ENCODE results near the gene SLC16A3. TPM values are rescaled to one million over a fixed set of nuclear protein-coding genes. Genes with fewer than 3 reads are reported as not detected.

SLC16A3 gene
- total RNA-seq, 1 experiment from 2014 or later: 28.7 TPM

DNA sequence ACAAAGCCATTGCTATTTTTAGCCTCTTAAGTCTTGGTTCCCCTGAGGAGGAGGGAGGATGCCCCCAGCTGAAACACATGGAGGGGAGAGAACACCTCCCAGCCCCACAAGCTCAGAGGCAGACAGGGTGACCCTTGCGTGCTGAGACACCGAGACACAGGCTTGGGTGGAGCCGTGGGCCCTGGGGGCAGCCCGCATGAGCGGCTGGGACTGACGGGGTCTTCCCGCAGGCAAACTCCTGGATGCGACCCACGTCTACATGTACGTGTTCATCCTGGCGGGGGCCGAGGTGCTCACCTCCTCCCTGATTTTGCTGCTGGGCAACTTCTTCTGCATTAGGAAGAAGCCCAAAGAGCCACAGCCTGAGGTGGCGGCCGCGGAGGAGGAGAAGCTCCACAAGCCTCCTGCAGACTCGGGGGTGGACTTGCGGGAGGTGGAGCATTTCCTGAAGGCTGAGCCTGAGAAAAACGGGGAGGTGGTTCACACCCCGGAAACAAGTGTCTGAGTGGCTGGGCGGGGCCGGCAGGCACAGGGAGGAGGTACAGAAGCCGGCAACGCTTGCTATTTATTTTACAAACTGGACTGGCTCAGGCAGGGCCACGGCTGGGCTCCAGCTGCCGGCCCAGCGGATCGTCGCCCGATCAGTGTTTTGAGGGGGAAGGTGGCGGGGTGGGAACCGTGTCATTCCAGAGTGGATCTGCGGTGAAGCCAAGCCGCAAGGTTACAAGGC, 9.8 kb downstream of the SLC16A3 start (continued):
- TF ChIP-seq MXD4 (CRISPR knock-in tag; IDR thresholded peaks at IDR 0.05; ENCODE audit: borderline replicate concordance) (no peak), FOXP1 (CRISPR knock-in tag; IDR thresholded peaks at IDR 0.05; ENCODE audit: borderline replicate concordance) (no peak), SMAD4 (CRISPR knock-in tag; IDR thresholded peaks at IDR 0.05) (no peak)
- TF ChIP-seq, protein P1, sequence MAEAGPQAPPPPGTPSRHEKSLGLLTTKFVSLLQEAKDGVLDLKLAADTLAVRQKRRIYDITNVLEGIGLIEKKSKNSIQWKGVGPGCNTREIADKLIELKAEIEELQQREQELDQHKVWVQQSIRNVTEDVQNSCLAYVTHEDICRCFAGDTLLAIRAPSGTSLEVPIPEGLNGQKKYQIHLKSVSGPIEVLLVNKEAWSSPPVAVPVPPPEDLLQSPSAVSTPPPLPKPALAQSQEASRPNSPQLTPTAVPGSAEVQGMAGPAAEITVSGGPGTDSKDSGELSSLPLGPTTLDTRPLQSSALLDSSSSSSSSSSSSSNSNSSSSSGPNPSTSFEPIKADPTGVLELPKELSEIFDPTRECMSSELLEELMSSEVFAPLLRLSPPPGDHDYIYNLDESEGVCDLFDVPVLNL (CRISPR knock-in tag; IDR thresholded peaks at IDR 0.05; ENCODE audit: borderline replicate concordance, low read depth): no peak
- TF ChIP-seq, protein P2, sequence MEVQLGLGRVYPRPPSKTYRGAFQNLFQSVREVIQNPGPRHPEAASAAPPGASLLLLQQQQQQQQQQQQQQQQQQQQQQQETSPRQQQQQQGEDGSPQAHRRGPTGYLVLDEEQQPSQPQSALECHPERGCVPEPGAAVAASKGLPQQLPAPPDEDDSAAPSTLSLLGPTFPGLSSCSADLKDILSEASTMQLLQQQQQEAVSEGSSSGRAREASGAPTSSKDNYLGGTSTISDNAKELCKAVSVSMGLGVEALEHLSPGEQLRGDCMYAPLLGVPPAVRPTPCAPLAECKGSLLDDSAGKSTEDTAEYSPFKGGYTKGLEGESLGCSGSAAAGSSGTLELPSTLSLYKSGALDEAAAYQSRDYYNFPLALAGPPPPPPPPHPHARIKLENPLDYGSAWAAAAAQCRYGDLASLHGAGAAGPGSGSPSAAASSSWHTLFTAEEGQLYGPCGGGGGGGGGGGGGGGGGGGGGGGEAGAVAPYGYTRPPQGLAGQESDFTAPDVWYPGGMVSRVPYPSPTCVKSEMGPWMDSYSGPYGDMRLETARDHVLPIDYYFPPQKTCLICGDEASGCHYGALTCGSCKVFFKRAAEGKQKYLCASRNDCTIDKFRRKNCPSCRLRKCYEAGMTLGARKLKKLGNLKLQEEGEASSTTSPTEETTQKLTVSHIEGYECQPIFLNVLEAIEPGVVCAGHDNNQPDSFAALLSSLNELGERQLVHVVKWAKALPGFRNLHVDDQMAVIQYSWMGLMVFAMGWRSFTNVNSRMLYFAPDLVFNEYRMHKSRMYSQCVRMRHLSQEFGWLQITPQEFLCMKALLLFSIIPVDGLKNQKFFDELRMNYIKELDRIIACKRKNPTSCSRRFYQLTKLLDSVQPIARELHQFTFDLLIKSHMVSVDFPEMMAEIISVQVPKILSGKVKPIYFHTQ (CRISPR knock-in tag; IDR thresholded peaks at IDR 0.05): no peak

DNA sequence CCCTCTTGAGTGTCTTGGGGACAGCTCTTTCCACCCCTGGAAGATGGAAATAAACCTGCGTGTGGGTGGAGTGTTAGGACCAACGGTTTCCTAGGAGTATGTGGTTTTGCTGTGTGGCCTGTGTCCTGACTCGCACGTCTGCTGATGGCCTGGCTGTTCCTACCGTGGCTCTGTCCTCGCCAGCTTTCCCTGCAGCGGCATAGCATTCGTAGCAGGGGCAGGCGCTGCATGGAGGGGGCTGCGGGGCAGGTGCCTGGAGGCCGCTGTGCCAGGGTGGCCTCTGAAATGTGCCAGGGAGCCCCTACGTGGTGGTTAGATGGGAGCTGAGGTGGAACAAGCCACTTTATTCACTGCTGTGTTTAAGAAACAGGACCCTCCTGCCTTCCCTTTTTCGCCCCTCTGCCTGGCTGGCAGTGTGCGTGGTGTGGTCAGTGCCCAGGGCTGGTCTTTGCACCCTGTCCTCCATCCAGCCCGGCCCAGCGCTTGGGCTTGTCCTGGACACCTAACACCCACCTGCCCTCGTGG, 10.6 kb downstream of the SLC16A3 start:
- TF ChIP-seq, protein P3, sequence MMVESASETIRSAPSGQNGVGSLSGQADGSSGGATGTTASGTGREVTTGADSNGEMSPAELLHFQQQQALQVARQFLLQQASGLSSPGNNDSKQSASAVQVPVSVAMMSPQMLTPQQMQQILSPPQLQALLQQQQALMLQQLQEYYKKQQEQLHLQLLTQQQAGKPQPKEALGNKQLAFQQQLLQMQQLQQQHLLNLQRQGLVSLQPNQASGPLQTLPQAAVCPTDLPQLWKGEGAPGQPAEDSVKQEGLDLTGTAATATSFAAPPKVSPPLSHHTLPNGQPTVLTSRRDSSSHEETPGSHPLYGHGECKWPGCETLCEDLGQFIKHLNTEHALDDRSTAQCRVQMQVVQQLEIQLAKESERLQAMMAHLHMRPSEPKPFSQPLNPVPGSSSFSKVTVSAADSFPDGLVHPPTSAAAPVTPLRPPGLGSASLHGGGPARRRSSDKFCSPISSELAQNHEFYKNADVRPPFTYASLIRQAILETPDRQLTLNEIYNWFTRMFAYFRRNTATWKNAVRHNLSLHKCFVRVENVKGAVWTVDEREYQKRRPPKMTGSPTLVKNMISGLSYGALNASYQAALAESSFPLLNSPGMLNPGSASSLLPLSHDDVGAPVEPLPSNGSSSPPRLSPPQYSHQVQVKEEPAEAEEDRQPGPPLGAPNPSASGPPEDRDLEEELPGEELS (CRISPR knock-in tag; IDR thresholded peaks at IDR 0.05): no peak
- TF ChIP-seq, protein P4, sequence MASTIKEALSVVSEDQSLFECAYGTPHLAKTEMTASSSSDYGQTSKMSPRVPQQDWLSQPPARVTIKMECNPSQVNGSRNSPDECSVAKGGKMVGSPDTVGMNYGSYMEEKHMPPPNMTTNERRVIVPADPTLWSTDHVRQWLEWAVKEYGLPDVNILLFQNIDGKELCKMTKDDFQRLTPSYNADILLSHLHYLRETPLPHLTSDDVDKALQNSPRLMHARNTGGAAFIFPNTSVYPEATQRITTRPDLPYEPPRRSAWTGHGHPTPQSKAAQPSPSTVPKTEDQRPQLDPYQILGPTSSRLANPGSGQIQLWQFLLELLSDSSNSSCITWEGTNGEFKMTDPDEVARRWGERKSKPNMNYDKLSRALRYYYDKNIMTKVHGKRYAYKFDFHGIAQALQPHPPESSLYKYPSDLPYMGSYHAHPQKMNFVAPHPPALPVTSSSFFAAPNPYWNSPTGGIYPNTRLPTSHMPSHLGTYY (CRISPR knock-in tag; IDR thresholded peaks at IDR 0.05): no peak
- TF ChIP-seq TP53 (CRISPR knock-in tag; IDR thresholded peaks at IDR 0.05): no peak
- TF ChIP-seq, protein P5, sequence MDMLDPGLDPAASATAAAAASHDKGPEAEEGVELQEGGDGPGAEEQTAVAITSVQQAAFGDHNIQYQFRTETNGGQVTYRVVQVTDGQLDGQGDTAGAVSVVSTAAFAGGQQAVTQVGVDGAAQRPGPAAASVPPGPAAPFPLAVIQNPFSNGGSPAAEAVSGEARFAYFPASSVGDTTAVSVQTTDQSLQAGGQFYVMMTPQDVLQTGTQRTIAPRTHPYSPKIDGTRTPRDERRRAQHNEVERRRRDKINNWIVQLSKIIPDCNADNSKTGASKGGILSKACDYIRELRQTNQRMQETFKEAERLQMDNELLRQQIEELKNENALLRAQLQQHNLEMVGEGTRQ (CRISPR knock-in tag; IDR thresholded peaks at IDR 0.05): no peak
- TF ChIP-seq MXD4 (CRISPR knock-in tag; IDR thresholded peaks at IDR 0.05; ENCODE audit: borderline replicate concordance): no peak
- no peak for TF ChIP-seq NFE2L1 (CRISPR knock-in tag; IDR thresholded peaks at IDR 0.05)
- TF ChIP-seq ELF4 (CRISPR knock-in tag; IDR thresholded peaks at IDR 0.05; ENCODE audit: low read depth): no peak
- TF ChIP-seq ZNF138 (CRISPR knock-in tag; conservative IDR thresholded peaks at IDR 0.05): no peak
- TF ChIP-seq, protein P6, sequence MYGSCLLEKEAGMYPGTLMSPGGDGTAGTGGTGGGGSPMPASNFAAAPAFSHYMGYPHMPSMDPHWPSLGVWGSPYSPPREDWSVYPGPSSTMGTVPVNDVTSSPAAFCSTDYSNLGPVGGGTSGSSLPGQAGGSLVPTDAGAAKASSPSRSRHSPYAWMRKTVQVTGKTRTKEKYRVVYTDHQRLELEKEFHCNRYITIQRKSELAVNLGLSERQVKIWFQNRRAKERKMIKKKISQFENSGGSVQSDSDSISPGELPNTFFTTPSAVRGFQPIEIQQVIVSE (CRISPR knock-in tag; IDR thresholded peaks at IDR 0.05; ENCODE audit: borderline replicate concordance): no peak
- no peak for TF ChIP-seq ZNF121 (CRISPR knock-in tag; IDR thresholded peaks at IDR 0.05)
- TF ChIP-seq ZNF317 (CRISPR knock-in tag; IDR thresholded peaks at IDR 0.05; ENCODE audit: borderline replicate concordance, low read depth): no peak
- no peak for TF ChIP-seq FOXK1 (CRISPR knock-in tag; IDR thresholded peaks at IDR 0.05)
- TF ChIP-seq, protein P7, sequence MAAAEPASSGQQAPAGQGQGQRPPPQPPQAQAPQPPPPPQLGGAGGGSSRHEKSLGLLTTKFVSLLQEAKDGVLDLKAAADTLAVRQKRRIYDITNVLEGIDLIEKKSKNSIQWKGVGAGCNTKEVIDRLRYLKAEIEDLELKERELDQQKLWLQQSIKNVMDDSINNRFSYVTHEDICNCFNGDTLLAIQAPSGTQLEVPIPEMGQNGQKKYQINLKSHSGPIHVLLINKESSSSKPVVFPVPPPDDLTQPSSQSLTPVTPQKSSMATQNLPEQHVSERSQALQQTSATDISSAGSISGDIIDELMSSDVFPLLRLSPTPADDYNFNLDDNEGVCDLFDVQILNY (CRISPR knock-in tag; IDR thresholded peaks at IDR 0.05): no peak
- H3K27me3 Mint-ChIP-seq (ENCODE audit: low read depth): no peaks in the 10 kb centered on the region
- no peaks in the 10 kb centered on the region for H3K9me3 Mint-ChIP-seq
- H3K27ac Mint-ChIP-seq: no peak overlapping the region
- ATAC-seq: no peak
- H3K36me3 Mint-ChIP-seq: peaks cover 22% of the 10 kb centered on the region
- DNase-seq (ENCODE audit: low spot score): no peak
- ChIA-PET POLR2A (no interaction called here), CTCF (no interaction called here)
- H3K4me3 Mint-ChIP-seq: no peak overlapping the region
- H3K4me1 Mint-ChIP-seq: peaks cover 7% of the 10 kb centered on the region

Measured in WTC11 (cell line).